Esophagus squamous epithelium (tissue), 4 donors: Measurements from ENCODE around the gene HOXC9.

Experiments
- POLR2A ChIP-seq, 4 donors: fragments of 450-650 bp; IDR thresholded peaks; one replicate each; pipeline ENCODE4 v1.6.1; 2017; ENCODE audit warnings: antibody characterized with exemption in 4 of 4, mild to moderate bottlenecking in 4 of 4, moderate library complexity in 3 of 4
- TF ChIP-seq, protein P1 (sequence below), 6 experiments: fragments of 450-650 bp in 4 of 6; fragments of 200-600 bp in 2 of 6; sonication (generic) in 2 of 6; IDR thresholded peaks; one replicate each; pipeline ENCODE4 v1.5.1; 2016 to 2019; ENCODE audit warnings: antibody characterized with exemption in 6 of 6, mild to moderate bottlenecking in 4 of 6, moderate library complexity in 4 of 6

- TF ChIP-seq, protein P1, sequence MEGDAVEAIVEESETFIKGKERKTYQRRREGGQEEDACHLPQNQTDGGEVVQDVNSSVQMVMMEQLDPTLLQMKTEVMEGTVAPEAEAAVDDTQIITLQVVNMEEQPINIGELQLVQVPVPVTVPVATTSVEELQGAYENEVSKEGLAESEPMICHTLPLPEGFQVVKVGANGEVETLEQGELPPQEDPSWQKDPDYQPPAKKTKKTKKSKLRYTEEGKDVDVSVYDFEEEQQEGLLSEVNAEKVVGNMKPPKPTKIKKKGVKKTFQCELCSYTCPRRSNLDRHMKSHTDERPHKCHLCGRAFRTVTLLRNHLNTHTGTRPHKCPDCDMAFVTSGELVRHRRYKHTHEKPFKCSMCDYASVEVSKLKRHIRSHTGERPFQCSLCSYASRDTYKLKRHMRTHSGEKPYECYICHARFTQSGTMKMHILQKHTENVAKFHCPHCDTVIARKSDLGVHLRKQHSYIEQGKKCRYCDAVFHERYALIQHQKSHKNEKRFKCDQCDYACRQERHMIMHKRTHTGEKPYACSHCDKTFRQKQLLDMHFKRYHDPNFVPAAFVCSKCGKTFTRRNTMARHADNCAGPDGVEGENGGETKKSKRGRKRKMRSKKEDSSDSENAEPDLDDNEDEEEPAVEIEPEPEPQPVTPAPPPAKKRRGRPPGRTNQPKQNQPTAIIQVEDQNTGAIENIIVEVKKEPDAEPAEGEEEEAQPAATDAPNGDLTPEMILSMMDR (IDR thresholded peaks at IDR 0.05): no peak
- TF ChIP-seq POLR2A (IDR thresholded peaks at IDR 0.05): no peak
These were observed 33.4 kb upstream of the HOXC9 start for GRCh38 chr12:53966385-53967133.
